ENCODE results near the gene PLEKHG4B. TPM values are rescaled to one million over a fixed set of nuclear protein-coding genes. Genes with fewer than 3 reads are reported as not detected.

PLEKHG4B gene
- total RNA-seq, 2 donors from 2014 or later, result 8.9 to 14.4 TPM

DNA sequence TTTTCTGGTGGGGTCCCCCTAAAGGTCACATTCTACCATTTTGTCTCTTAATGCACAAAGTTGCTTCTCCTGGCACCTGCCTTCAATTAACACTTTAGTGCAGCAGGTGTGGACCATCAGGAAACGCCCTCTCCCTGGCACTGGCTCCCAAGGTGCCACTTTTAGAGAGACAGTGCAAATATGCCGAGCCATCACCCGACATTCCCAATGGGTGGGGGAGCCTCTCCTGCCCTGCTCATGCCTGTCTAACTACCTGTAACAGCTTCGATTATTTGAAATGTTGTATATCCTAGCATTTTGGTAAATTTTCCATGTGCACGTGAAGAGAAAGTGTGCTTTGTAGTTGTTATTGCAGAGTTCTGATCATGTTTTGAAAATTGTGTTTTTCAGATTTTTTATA is 86.1 kb downstream of the PLEKHG4B start:
- Histone ChIP-seq H3K27me3 (replicated peaks; ENCODE audit: insufficient read depth) (no peaks in the 10 kb centered on the region), H3K4me3 (no peak overlapping the region), H3K27ac (no peak overlapping the region), H3K36me3 (no peaks in the 10 kb centered on the region), H3K9me3 (no peaks in the 10 kb centered on the region), H3K4me1 (replicated peaks) (no peaks in the 10 kb centered on the region)
- intact Hi-C loops (cut with DNase I), result no loop called here
- WGBS, result 72% methylated on average over 5 of the region's 5 CpGs
- DNase-seq (ENCODE audit: low spot score), result no peak
- TF ChIP-seq POLR2A (IDR thresholded peaks at IDR 0.05), result no peak
- TF ChIP-seq, protein P1, sequence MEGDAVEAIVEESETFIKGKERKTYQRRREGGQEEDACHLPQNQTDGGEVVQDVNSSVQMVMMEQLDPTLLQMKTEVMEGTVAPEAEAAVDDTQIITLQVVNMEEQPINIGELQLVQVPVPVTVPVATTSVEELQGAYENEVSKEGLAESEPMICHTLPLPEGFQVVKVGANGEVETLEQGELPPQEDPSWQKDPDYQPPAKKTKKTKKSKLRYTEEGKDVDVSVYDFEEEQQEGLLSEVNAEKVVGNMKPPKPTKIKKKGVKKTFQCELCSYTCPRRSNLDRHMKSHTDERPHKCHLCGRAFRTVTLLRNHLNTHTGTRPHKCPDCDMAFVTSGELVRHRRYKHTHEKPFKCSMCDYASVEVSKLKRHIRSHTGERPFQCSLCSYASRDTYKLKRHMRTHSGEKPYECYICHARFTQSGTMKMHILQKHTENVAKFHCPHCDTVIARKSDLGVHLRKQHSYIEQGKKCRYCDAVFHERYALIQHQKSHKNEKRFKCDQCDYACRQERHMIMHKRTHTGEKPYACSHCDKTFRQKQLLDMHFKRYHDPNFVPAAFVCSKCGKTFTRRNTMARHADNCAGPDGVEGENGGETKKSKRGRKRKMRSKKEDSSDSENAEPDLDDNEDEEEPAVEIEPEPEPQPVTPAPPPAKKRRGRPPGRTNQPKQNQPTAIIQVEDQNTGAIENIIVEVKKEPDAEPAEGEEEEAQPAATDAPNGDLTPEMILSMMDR (IDR thresholded peaks at IDR 0.05), result no peak
- TF ChIP-seq POLR2AphosphoS5 (IDR thresholded peaks at IDR 0.05), result no peak

DNA sequence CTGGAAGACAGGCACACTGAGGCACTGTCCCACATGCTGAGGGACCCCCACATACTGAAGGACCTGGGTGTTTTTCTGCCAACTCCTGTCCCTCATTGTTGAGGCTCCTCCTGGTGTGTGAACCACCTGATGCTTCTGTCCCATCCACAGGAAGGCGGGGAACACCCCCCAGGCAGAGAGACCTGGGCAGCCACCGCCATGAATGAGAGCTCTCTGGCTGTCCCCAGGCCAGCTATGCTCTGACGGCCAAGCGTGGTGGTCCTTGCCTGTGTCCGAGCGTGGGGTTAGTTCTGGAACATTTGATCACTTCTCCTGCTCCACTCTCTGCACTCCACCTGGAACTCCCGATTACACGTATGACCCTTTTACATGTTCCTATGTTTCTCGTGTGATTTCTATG is 87.4 kb downstream of the PLEKHG4B start:
- DNase-seq (ENCODE audit: low spot score), result no peak
- intact Hi-C loops (cut with DNase I), result no loop called here
- no peak overlapping the region for H3K4me3 ChIP-seq
- H3K27ac ChIP-seq, result no peak overlapping the region
- 93% methylated on average over 9 of the region's 9 CpGs for WGBS
- no peaks in the 10 kb centered on the region for H3K36me3 ChIP-seq
- TF ChIP-seq POLR2AphosphoS5 (IDR thresholded peaks at IDR 0.05) (no peak), POLR2A (IDR thresholded peaks at IDR 0.05) (no peak)
- TF ChIP-seq, protein P1 (IDR thresholded peaks at IDR 0.05), result no peak
- no peaks in the 10 kb centered on the region for H3K9me3 ChIP-seq
- H3K4me1 ChIP-seq (replicated peaks), result no peaks in the 10 kb centered on the region
- H3K27me3 ChIP-seq (replicated peaks; ENCODE audit: insufficient read depth), result no peaks in the 10 kb centered on the region

DNA sequence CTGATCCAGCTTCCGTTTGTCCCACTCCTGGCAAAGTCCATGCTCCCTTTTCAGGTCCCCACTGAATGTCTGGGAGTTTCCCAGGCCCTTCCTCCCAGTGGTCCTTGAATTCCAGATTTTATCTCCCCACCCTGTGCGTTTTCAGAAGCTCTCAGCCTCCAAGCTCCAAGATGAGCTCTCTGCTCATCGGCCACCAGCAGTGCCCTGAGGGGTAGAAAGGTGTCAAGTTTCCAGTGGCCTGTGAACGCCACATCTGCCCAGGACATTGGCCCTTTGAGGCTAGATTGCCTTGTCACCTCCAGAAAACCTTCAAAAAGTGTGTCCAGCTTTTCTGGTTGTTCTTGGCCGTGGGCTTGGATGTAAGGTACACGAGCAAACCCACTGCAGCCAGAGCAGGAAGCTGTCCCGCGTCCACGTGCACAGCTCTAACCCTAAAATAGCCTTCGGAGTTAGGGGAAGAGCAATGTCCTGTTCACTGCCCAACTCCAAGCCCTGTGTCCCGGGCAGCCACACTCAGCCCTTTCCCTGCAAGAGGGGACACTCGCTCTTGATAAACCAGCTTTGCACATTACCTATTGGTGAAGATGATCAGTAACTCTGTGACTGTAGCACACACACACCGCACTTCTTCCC is 88.4 kb downstream of the PLEKHG4B start:
- Histone ChIP-seq H3K9me3 (no peaks in the 10 kb centered on the region), H3K27me3 (replicated peaks; ENCODE audit: insufficient read depth) (no peaks in the 10 kb centered on the region), H3K27ac (no peak overlapping the region), H3K36me3 (no peaks in the 10 kb centered on the region), H3K4me3 (no peak overlapping the region), H3K4me1 (replicated peaks) (no peaks in the 10 kb centered on the region)
- no peak for DNase-seq (ENCODE audit: low spot score)
- intact Hi-C loops (cut with DNase I), result no loop called here
- WGBS, result 79% methylated on average over 13 of the region's 13 CpGs
- TF ChIP-seq, protein P1 (IDR thresholded peaks at IDR 0.05), result no peak
- TF ChIP-seq POLR2AphosphoS5 (IDR thresholded peaks at IDR 0.05), result no peak

DNA sequence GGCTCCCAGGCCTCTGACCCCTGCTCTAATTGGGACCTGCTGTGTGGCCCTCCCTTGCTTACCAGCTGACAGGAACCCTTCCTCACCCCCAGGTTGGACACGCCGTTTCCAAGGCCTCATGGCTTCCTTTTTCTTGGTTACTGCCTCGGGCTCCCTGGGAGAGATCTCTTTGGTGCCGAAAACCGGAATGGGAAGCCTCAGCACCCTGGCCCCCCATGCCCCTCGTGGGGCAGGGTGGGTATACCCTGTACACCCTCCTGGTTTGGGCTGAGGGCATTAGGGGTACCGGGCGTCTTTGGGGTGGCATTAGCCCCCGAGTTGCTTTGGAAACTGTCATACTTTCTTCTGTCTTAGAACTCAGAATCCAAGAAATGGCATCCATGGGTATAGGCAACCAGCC is 89.2 kb downstream of the PLEKHG4B start:
- Histone ChIP-seq H3K4me3 (no peak overlapping the region), H3K9me3 (no peaks in the 10 kb centered on the region), H3K36me3 (no peaks in the 10 kb centered on the region), H3K27ac (no peak overlapping the region), H3K27me3 (replicated peaks; ENCODE audit: insufficient read depth) (no peaks in the 10 kb centered on the region), H3K4me1 (replicated peaks) (no peaks in the 10 kb centered on the region)
- WGBS, result 96% methylated on average over 9 of the region's 9 CpGs
- TF ChIP-seq, protein P1 (IDR thresholded peaks at IDR 0.05), result no peak
- TF ChIP-seq POLR2AphosphoS5 (IDR thresholded peaks at IDR 0.05) (no peak), POLR2A (IDR thresholded peaks at IDR 0.05) (no peak)
- no peak for DNase-seq (ENCODE audit: low spot score)
- intact Hi-C loops (cut with DNase I), result no loop called here

DNA sequence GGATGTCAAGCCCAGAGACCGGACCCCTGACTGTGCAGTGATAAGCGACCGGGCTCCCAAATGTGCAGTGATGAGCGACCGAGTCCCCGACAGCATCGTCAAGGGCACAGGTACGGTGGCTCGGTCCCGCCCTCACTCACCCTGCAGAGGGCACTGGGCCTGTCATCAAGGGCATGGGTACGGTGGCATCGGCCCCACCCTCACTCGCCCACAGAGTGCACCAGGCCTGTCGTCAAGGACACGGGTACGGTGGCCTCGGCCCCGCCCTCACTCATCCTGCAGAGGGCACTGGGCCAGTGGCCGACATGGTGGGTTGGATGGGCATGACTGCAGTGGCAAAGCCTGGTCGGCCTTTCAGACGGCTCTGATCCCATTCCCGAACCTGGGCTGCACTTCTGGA is 89.6 kb downstream of the PLEKHG4B start:
- 90% methylated on average over 22 of the region's 22 CpGs for WGBS
- no peak overlapping the region for H3K27ac ChIP-seq
- H3K9me3 ChIP-seq, result no peaks in the 10 kb centered on the region
- TF ChIP-seq, protein P1 (IDR thresholded peaks at IDR 0.05), result no peak
- TF ChIP-seq POLR2AphosphoS5 (IDR thresholded peaks at IDR 0.05) (no peak), POLR2A (IDR thresholded peaks at IDR 0.05) (no peak)
- intact Hi-C loops (cut with DNase I), result no loop called here
- DNase-seq (ENCODE audit: low spot score), result no peak
- H3K36me3 ChIP-seq, result no peaks in the 10 kb centered on the region
- H3K27me3 ChIP-seq (replicated peaks; ENCODE audit: insufficient read depth), result no peaks in the 10 kb centered on the region
- H3K4me3 ChIP-seq, result no peak overlapping the region
- H3K4me1 ChIP-seq (replicated peaks), result no peaks in the 10 kb centered on the region
